ENCODE data around the gene RXRA. TPM values are rescaled to one million over a fixed set of nuclear protein-coding genes. Genes with fewer than 3 reads are reported as not detected.

RXRA gene
- total RNA-seq, 1 experiment from 2014 or later, result 39.1 TPM

- H3K4me1 ChIP-seq, result no peaks in the 10 kb centered on the region
- H3K9me3 ChIP-seq (replicated peaks), result no peaks in the 10 kb centered on the region
- no peak for DNase-seq
- H3K36me3 ChIP-seq, result no peaks in the 10 kb centered on the region
- H3K4me3 ChIP-seq, result no peak overlapping the region
- H3K27ac ChIP-seq, result no peak overlapping the region
- peaks cover 17% of the 10 kb centered on the region; the same call in 1 of the 2 replicates for H3K27me3 ChIP-seq
Observed at GRCh38 chr9:134484479-134484878, 158.2 kb downstream of the RXRA start.

- Histone ChIP-seq H3K36me3 (no peaks in the 10 kb centered on the region), H3K4me3 (no peak overlapping the region), H3K9me3 (replicated peaks) (no peaks in the 10 kb centered on the region), H3K27ac (no peak overlapping the region), H3K27me3 (peaks cover 14% of the 10 kb centered on the region; the same call in 1 of the 2 replicates), H3K4me1 (no peaks in the 10 kb centered on the region)
- no peak for DNase-seq
Observed at GRCh38 chr9:134485653-134486052, 159.4 kb downstream of the RXRA start.

- H3K4me1 ChIP-seq, result peaks cover under 1% of the 10 kb centered on the region; the same call in 1 of the 2 replicates
- no peak overlapping the region for H3K4me3 ChIP-seq
- no peak for DNase-seq
- no peaks in the 10 kb centered on the region for H3K36me3 ChIP-seq
- peaks cover 14% of the 10 kb centered on the region; the same call in 1 of the 2 replicates for H3K27me3 ChIP-seq
- H3K9me3 ChIP-seq (replicated peaks), result no peaks in the 10 kb centered on the region
- H3K27ac ChIP-seq, result no peak overlapping the region
Observed at GRCh38 chr9:134486143-134486591, 159.9 kb downstream of the RXRA start.

- DNase-seq, result no peak
- no peaks in the 10 kb centered on the region for H3K9me3 ChIP-seq (replicated peaks)
- H3K27me3 ChIP-seq, result peaks cover 14% of the 10 kb centered on the region; the same call in 1 of the 2 replicates
- H3K36me3 ChIP-seq, result no peaks in the 10 kb centered on the region
- no peak overlapping the region for H3K4me3 ChIP-seq
- peaks cover 5% of the 10 kb centered on the region for H3K4me1 ChIP-seq
- no peak overlapping the region for H3K27ac ChIP-seq
Observed at GRCh38 chr9:134486596-134486995, 160.3 kb downstream of the RXRA start.

Other genes starting within 250 kb of the RXRA start
- gene WDR5, start 190.4 kb upstream of the RXRA start, total RNA-seq (2014; rRNA removed; shearing (Covaris generic)), result 76.4 and 84.9 TPM in 2 replicates
- not detected in 2 replicates for gene RNU6ATAC, start 161.9 kb upstream of the RXRA start, total RNA-seq (2014; rRNA removed; shearing (Covaris generic))